ENCODE results near the gene HCAR1.
"Not testable (repeated sequence)": the region's sequence is repeated elsewhere in the genome, so short reads cannot be mapped to it uniquely, and the experiment has no call there.

HCAR1 gene

GRCh38 chr12:122730215-122731014 is at the start of gene HCAR1:
TSS of gene HCAR1 (minus strand) at chr12:122730844. CDS start at chr12:122730339, 505 bp downstream.
- ChIA-PET CTCF (no interaction called here), POLR2A (ENCODE audit: low non-redundant PET) (no interaction called here)
- no peak for DNase-seq (ENCODE audit: low spot score)
- TF ChIP-seq, protein P1, sequence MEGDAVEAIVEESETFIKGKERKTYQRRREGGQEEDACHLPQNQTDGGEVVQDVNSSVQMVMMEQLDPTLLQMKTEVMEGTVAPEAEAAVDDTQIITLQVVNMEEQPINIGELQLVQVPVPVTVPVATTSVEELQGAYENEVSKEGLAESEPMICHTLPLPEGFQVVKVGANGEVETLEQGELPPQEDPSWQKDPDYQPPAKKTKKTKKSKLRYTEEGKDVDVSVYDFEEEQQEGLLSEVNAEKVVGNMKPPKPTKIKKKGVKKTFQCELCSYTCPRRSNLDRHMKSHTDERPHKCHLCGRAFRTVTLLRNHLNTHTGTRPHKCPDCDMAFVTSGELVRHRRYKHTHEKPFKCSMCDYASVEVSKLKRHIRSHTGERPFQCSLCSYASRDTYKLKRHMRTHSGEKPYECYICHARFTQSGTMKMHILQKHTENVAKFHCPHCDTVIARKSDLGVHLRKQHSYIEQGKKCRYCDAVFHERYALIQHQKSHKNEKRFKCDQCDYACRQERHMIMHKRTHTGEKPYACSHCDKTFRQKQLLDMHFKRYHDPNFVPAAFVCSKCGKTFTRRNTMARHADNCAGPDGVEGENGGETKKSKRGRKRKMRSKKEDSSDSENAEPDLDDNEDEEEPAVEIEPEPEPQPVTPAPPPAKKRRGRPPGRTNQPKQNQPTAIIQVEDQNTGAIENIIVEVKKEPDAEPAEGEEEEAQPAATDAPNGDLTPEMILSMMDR (conservative IDR thresholded peaks at IDR 0.05; ENCODE audit: low read depth) = no peak
- no peak within 1 kb of the TSS for H3K27ac ChIP-seq

GRCh38 chr12:122757568-122757967 is 26.9 kb upstream of the HCAR1 start:
- POLR2A ChIA-PET (ENCODE audit: low non-redundant PET) = no interaction called here
- CTCF ChIA-PET = interaction anchor here (0.6 kb wide), 1 partner anchor 61 kb away, joined by 5 read pairs; no protein-coding TSS in a partner anchor
- no peak for DNase-seq (ENCODE audit: low spot score)
- no peak overlapping the region for H3K27ac ChIP-seq
- TF ChIP-seq, protein P1 (conservative IDR thresholded peaks at IDR 0.05; ENCODE audit: low read depth) = no peak

GRCh38 chr12:122754790-122755189 is 24.1 kb upstream of the HCAR1 start:
- TF ChIP-seq, protein P1 (conservative IDR thresholded peaks at IDR 0.05; ENCODE audit: low read depth) = no peak
- H3K27ac ChIP-seq = no peak overlapping the region
- DNase-seq (ENCODE audit: low spot score) = no peak
- ChIA-PET CTCF (no interaction called here), POLR2A (ENCODE audit: low non-redundant PET) (no interaction called here)

DNA sequence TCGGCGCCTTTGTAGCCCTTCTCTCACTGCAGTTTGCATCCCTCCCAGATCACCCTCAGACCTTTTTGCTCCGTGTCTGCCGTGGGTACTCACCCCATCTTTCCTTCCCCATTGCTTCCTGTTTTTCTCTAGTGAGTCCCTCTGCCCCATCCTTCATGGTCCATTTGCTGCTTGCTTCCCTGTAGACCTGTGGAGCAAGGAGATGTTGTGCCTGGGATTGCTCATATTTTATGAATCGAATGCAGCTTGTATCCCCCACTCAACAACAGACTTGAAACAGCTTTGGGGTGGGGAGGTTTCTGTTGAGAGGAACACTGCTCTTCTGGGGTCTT is 22.6 kb upstream of the HCAR1 start:
- H3K27ac ChIP-seq = peak overlapping the region; percentile 82
- DNase-seq (ENCODE audit: low spot score) = no peak
- ChIA-PET POLR2A (ENCODE audit: low non-redundant PET) (interaction anchor here (0.7 kb wide), 1 partner anchor 240 kb away, joined by 4 read pairs; no protein-coding TSS in a partner anchor), CTCF (interaction anchor here (0.6 to 1.9 kb wide), 9 partner anchors 9 to 479 kb away, joined by 3 to 12 read pairs (median 4); no protein-coding TSS in a partner anchor)
- TF ChIP-seq, protein P1 (conservative IDR thresholded peaks at IDR 0.05; ENCODE audit: low read depth) = no peak

DNA sequence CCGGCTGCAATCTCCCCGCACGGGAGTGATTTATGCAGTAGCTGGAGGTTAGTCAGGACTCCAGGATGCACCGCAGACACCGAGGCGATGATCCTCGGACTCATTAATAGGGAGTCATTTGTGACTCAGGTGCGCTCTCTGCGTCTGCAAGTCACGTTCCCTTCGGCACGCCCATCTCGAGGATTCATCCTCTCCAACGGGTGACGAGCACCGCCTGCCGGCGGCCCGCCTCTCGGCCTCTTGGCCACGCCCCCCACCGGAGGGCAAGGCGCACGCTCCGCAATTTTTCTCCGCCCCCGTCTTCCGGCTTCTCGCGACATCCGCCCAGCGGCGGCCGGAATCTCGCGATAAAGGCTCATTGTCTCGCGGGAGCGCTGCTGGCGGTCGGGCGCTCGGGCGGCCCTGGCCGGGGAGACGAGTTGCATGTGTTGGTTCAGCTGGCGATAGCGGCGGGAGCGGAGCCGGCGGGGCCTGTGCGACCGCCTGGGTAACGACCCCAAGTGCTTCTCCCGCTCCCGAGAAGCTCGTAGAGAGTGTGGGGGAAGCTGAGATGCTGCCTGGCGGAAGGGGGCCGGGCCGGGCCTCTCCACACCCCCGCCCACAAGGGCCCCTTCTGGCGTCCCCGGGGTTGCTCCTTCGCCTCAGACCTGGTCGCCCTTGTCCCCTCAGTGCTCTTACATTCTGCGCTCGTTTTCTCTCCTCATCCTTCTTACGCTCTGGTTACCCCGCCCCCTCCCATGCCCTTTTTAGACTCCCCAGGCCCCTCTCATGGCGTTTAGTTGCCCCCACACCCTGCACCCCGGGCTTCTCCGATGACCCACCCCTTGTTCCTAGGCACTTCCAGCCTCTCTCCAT is 22.0 kb upstream of the HCAR1 start, which contains the start of gene DENR:
DENR (plus strand) TSS at position 361 of the 855 bp plus-strand sequence. CDS start 878 bp downstream, outside the sequence.
- TF ChIP-seq, protein P1 (conservative IDR thresholded peaks at IDR 0.05; ENCODE audit: low read depth) = peak; percentile 94
- DNase-seq (ENCODE audit: low spot score) = peak; percentile 96
- H3K27ac ChIP-seq = peak within 1 kb of the TSS; percentile 82
- POLR2A ChIA-PET (ENCODE audit: low non-redundant PET) = interaction anchor here (0.6 to 0.7 kb wide), 2 partner anchors 15 to 240 kb away, joined by 4 read pairs; no protein-coding TSS in a partner anchor
- CTCF ChIA-PET = interaction anchor here (0.5 to 1.9 kb wide), 12 partner anchors 9 to 478 kb away, joined by 3 to 12 read pairs (median 3); no protein-coding TSS in a partner anchor

DNA sequence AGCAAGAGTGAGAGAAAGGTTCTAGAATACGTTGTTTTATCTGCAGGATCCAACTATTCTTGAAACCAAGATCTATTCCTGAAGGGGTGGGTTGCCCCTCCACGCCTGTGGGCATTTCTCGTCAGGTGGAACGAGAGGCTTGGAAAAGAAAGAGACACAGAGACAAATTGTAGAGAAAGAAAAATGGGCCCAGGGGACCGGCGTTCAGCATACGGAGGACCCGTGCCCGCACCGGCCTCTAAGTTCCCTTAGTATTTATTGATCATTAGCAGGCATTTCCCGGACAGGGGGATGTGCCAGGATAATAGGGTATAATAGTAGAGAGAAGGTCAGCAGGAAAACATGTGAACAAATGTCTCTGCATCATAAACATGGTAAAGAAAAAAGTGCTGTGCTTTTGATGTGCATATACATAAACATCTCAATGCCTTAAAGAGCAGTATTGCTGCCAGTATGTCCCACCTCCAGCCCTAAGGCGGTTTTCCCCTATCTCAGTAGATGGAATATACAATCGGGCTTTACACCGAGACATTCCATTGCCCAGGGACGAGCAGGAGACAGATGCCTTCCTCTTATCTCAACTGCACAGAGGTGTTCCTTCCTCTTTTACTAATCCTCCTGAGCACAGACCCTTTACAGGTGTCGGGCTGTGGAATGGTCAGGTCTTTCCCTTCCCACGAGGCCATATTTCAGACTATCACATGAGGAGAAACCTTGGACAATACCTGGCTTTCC is 20.3 kb upstream of the HCAR1 start:
- H3K27ac ChIP-seq; POLR2A ChIA-PET (ENCODE audit: low non-redundant PET); CTCF ChIA-PET; DNase-seq (ENCODE audit: low spot score): not testable (repeated sequence)

Data from RWPE1 (cell line).